H1 (cell line): ENCODE measurements around the gene MTNR1A. TPM values are rescaled to one million over a fixed set of nuclear protein-coding genes. Genes with fewer than 3 reads are reported as not detected.

ENCODE experiments used
- ASH2L ChIP-seq: fragments of 200-600, 300-600 bp; sonication (generic); IDR thresholded peaks from one replicate; pipeline ENCODE4 v1.7.1; 2017; ENCODE audit warnings: low read length
- CHD1 ChIP-seq: IDR thresholded peaks from 2 replicates; pipeline ENCODE4 v1.6.1; 2012; ENCODE audit warnings: low read depth, low read length, improper control_type of control experiment
- CHD7 ChIP-seq: fragments of 300-600 bp; sonication (generic); IDR thresholded peaks from 2 replicates; pipeline ENCODE4 v1.7.1; 2012; ENCODE audit warnings: low read length, moderate library complexity, mild to moderate bottlenecking, inconsistent platforms; ENCODE audit not compliant: insufficient replicate concordance
- E2F6 ChIP-seq: IDR thresholded peaks from 2 replicates; pipeline ENCODE4 v1.6.1; 2012; ENCODE audit warnings: inconsistent platforms
- EP300 ChIP-seq, 2 experiments: IDR thresholded peaks; 1 replicate in 1 of 2; 2 replicates in 1 of 2; pipeline ENCODE4 v1.6.1; 2011 to 2012; ENCODE audit warnings: low read depth in 2 of 2, low read length in 2 of 2, mild to moderate bottlenecking in 2 of 2, borderline replicate concordance in 1 of 2, inconsistent platforms in 1 of 2, moderate library complexity in 1 of 2
- EZH2 ChIP-seq: fragments of 200-600 bp; sonication (generic); IDR thresholded peaks from 2 replicates; pipeline ENCODE4 v1.7.1; 2012; ENCODE audit warnings: low read depth, mild to moderate bottlenecking, moderate library complexity, low read length, inconsistent platforms; ENCODE audit not compliant: severe bottlenecking
- FOSL1 ChIP-seq: IDR thresholded peaks from 2 replicates; pipeline ENCODE4 v1.6.1; 2011; ENCODE audit warnings: mild to moderate bottlenecking, low read depth, low read length, moderate library complexity; ENCODE audit not compliant: insufficient read depth
- RBBP5 ChIP-seq: IDR thresholded peaks from 2 replicates; pipeline ENCODE4 v1.7.1; 2012; ENCODE audit warnings: low read depth, mild to moderate bottlenecking, inconsistent platforms, low read length, moderate library complexity, borderline replicate concordance
- polyA plus RNA-seq, 7 experiments: library from polyadenylated mRNA; depleted of rRNA in 3 of 7; stranded (reverse) in 5 of 7; unstranded in 2 of 7; fragments of >200 nt in 5 of 7; fragments of 200-250 nt in 2 of 7; gene quantifications; 1 replicate in 5 of 7; 2 replicates in 1 of 7; 4 replicates in 1 of 7; pipeline versions ENCODE4 v1.2.1 to v1.2.3, GENCODE V29; 2011 to 2013; ENCODE audit warnings: missing spikeins in 2 of 7, mixed read lengths in 2 of 7
- total RNA-seq: library from RNA; stranded (reverse); fragmentation: NEBNext Ultra II Directional; extraction: Animal tissue kit (Norgen Biotek cat#: 25700); gene quantifications from 2 replicates; pipeline ENCODE4 v1.2.1, GENCODE V29; 2021

The MTNR1A gene
- total and polyA plus RNA-seq, 2 of the 8 experiments (the other 6 are each of a cell fraction or from before 2014, with no cell fraction given) = 0.45 to 1.0 TPM

GRCh38 chr4:186604124-186604807 lies 48.9 kb upstream of the MTNR1A start (continued):
- TF ChIP-seq CHD7 (no peak), ASH2L (no peak), FOSL1 (no peak), RBBP5 (no peak), CHD1 (no peak), EZH2 (no peak), E2F6 (no peak), EP300 (IDR thresholded peaks at IDR 0.05; ENCODE audit: borderline replicate concordance in 1 of 2, low read depth in 2 of 2, low read length in 2 of 2) (no peak)
